ENCODE data around the gene DIS3L.

DNA sequence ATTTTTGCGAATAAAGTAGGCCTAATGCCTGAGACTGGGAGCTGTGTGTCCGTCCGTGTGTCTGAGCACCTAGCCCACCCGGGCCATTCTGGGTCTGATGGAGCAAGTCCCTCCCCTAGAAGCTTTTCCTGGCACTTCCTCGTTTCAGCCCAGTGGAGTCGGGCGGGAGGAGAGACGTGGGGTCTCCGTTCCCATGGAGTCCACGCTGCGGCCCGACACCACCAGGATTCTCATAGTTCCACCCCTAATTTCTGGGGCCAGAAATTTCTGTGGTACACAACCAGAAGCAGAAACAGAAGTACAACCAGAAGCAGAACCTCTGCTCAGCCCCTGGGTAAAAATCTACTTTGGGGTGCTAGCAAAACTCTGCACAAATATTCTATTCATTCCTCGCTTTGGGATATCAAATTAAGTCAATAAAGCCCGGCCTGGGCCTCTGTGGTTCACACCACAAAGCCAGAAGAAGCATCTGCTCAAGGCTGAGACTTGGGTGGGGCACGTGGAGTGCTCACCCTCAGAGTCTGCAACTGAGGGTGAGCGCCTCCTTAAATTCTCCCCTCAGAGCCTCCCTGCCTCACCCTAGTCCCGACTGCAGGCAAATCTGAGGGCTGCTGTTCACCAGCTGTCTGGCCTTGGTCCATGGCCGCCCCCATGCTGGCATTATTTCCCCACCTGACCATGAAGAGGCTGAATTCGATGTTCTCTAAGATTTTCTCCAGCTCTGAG is 38.3 kb upstream of the DIS3L start:
- TF ChIP-seq EZH2 (conservative IDR thresholded peaks at IDR 0.05; ENCODE audit: low read depth, low read length) (no peak; the same call in 1 of the 2 replicates), POLR2A (IDR thresholded peaks at IDR 0.05; ENCODE audit: insufficient read depth in 1 of 2, low read depth in 2 of 2, low read length in 2 of 2) (no peak), POLR2AphosphoS5 (IDR thresholded peaks at IDR 0.05; ENCODE audit: low read depth, low read length) (no peak), GABPB1 (CRISPR knock-in tag; IDR thresholded peaks at IDR 0.05) (no peak), ZNF558 (CRISPR knock-in tag; IDR thresholded peaks at IDR 0.05; ENCODE audit: borderline replicate concordance) (no peak), ZNF263 (CRISPR knock-in tag; IDR thresholded peaks at IDR 0.05) (no peak), TCF7 (IDR thresholded peaks at IDR 0.05; ENCODE audit: low read depth) (no peak), FOSL2 (CRISPR knock-in tag; IDR thresholded peaks at IDR 0.05) (no peak)

All from HepG2 (cell line).